ENCODE results near the gene CAPN9. TPM values are rescaled to one million over a fixed set of nuclear protein-coding genes. Genes with fewer than 3 reads are reported as not detected.

CAPN9 gene
- total RNA-seq, 1 donor from 2014 or later, result not detected

DNA sequence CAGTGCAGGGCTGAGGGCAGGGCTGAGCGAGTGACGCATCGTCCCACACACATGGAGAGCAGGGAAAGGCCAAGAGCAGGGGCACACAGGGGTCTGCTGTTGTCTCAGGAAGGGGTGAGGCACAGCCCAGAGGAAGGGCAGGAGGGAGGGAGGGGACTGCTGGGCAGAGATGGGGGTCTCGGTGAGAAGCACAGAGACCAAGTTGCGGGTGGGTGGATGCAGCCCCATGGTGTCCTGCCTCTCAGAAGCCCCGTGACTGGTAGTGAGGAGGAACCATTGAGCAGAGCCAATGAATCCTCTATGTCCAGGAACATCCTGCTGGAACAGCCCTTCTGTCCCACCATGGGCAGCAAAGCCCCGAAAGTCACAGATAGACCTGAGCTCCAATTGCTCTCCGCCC lies 103.4 kb downstream of the CAPN9 start:
- DNase-seq (ENCODE audit: low read depth) (no peak), FAIRE-seq (no peak)
- no peak overlapping the region for H3K4me3 ChIP-seq (ENCODE audit: low read depth, low read length)
- no peak for TF ChIP-seq CTCF (IDR thresholded peaks at IDR 0.05; ENCODE audit: insufficient read depth, low read length, severe bottlenecking)
- no peaks in the 10 kb centered on the region for H3K27me3 ChIP-seq (ENCODE audit: control insufficient read depth, insufficient read depth, low read length)
- no peaks in the 10 kb centered on the region for H3K36me3 ChIP-seq (ENCODE audit: control insufficient read depth, insufficient read depth, low read length)

- DNase-seq (ENCODE audit: low read depth) (no peak), FAIRE-seq (no peak)
- Histone ChIP-seq H3K4me3 (ENCODE audit: low read depth, low read length) (no peak overlapping the region), H3K36me3 (ENCODE audit: control insufficient read depth, insufficient read depth, low read length) (no peaks in the 10 kb centered on the region), H3K27me3 (ENCODE audit: control insufficient read depth, insufficient read depth, low read length) (no peaks in the 10 kb centered on the region)
- no peak for TF ChIP-seq CTCF (IDR thresholded peaks at IDR 0.05; ENCODE audit: insufficient read depth, low read length, severe bottlenecking)
Measured at GRCh38 chr1:230851291-230851691, 104.1 kb downstream of the CAPN9 start.

Other genes starting within 250 kb of the CAPN9 start
- 16.8 and 17.9 TPM in 2 replicates for gene COG2, start 104.9 kb upstream of the CAPN9 start, total RNA-seq
- under 0.01 TPM in 1 of 2 replicates, not detected in the other for gene AGT, start 33.3 kb upstream of the CAPN9 start, total RNA-seq
- gene C1orf198, start 121.1 kb downstream of the CAPN9 start, total RNA-seq, result 7.1 and 12.3 TPM in 2 replicates
- gene TTC13, start 231.5 kb downstream of the CAPN9 start, total RNA-seq, result 8.7 and 8.8 TPM in 2 replicates
- 4.7 and 9.0 TPM in 2 replicates for gene ARV1, start 231.7 kb downstream of the CAPN9 start, total RNA-seq

All from bronchial epithelial cell (primary cell).